Measurements from ENCODE around the gene TCN2.
A peak's percentile ranks its signal among the peaks of the same experiment; 100 is the strongest.
"Not testable (repeated sequence)": the region's sequence is repeated elsewhere in the genome, so short reads cannot be mapped to it uniquely, and the experiment has no call there.

Gene TCN2

DNA sequence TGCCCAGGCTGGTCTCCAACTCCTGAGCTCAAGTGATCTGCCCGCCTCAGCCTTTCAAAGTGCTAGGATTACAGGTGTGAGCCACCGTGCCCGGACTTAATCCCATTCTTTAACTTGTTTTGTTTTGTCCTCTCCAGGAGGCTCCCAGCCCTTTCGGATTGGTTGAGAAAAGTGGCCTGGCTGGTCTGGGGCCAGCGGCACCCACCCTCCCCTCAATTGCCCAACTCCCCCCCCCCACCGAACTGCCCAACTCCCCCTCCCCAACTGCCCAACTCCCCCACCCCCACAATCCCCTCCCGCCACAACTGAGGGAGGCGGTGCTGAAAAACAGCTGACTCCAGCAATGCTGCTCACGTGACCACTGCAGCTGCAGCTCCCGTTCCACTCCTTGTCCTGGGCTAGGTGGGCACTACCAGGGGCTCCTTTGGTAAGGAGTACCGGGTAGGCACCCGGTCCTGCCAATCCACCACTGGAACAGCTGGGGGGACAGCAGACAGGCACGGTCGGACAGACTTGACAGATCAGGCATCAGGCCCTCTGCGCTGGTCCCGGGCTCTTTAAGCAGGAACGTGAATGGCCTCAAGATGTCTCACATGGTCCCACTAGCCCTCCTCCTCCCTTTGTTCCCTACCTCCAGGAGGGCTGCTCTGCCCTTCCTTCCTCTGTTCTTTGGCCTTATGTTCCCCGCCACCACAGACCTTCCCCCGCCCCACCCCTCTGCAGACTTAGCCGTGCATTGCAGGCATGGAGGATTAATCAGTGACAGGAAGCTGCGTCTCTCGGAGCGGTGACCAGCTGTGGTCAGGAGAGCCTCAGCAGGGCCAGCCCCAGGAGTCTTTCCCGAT lies at the start of gene TCN2:
TCN2 (plus strand) TSS at position 720 of the 845 bp plus-strand sequence. CDS start 158 bp downstream, outside the sequence.
- peak; percentile 51 for DNase-seq

DNA sequence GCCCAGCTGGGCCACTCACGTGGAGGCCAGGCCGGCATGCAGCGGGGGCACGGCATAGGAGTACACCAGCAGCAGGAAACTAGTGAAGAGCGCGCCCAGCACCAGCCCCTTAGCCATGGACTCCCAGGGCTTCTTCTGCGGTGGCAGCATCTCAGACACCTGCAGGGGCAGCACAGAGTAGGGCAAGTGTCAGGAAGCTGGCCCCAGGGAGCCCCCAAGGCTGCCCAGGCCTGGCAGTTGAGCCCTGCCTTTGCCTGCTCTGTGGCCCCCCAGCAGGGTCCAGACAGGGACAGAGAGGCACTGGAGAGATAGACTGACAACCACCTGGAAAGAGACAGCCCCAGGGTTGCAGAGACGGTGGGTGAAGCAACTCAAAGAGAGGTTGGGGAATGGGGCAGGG lies 49.7 kb upstream of the TCN2 start:
- no peak for DNase-seq

DNA sequence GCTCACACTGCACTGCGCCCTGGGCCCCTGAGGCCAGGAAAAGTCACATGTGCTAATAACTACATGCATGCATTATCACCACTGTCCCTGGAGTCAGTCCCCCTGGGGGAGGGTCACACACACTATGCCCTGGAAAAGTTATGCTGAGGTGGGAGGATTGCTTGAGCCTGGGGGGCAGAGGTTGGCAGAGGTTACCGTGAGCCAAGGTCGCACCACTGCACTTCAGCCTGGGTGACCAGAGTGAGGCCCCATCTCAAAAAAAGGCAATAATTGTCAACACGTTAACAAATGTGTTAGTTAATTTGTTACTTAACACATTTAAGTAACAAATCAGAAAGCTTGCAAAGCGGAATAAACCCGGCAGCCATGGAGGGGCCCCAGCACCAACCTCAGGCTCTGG lies 47.1 kb upstream of the TCN2 start:
- DNase-seq, result no peak

DNA sequence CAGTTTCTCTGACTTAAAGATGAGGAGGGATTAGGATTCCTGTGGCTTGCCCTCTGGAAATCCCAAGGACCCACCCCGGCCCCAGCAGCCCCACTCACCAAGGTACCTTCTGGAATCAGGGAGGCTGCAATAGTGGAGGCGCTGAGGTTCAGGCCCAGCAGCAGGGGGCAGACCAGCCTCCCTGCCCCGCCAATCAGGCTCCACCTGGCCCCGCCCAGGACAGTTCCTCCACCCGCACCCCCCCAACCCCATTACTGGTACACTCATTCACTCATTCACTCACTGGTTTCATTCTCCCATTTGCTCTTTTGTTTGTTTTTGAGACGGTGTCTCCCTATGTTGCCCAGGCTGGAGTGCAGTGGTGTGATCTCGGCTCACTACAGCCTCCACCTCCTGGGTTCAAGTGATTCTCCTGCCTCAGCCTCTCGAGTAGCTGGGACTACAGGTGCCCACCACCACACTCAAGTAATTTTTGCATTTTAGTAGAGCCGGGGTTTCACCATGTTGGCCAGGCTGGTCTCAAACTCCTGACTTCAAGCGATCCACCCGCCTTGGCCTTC lies 46.3 kb upstream of the TCN2 start:
- DNase-seq, result not testable (repeated sequence)

DNA sequence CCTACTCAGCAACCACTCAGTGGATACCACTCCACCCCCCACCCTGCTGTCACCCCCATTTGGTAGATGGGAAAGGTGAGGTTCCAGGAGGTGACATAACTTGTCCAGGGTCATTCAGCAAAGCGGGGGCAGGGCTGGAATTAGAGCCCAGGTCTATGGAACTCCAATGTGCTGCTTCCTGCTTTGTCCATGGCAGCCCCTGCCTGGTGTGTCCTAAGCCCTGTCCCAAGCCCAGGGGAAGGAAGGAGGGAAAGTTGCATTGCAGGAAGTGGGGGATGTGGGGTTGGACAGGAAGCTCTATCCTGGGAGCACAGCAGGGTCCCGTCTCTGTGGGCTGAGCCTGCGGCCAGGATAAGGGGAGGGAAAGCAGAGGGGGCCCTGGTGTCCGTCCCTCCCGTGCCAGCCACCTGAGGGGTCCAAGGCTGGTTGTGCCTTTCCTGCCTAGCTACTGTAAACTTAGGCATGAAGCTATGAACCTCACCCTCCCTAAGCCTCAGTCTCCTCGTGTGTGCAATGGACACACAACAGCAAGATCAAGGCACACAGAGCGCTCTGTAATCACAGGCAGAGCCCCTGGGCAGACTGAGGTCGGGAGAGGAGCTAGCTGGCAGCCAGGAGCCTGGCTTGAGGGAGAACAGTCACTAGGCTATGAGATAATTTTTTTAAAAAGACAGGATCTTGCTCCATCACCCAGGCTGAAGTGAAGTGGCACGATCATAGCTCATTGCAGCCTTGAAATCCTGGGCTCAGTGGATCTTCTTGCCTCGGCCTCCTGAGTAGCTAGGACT lies 45.4 kb upstream of the TCN2 start:
- DNase-seq, result no peak

DNA sequence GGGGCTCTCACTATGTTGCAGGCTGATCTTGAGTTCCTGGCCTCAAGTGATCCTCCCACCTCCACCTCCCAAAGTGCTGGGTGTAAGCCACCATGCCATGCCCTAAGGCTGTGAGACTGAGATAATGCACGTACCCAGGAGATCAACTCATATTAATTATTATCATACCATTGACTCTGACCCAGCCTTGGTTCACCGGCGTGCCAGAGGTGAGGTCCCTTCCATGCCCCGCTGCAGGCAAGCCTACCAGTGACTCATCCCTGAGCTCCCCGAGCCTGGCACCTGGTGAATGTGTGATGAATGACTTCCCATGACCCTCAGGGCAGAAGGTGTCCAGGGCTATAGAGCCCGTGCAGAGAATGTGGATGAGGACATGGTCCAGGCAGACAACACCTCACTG lies 44.6 kb upstream of the TCN2 start:
- no peak for DNase-seq

DNA sequence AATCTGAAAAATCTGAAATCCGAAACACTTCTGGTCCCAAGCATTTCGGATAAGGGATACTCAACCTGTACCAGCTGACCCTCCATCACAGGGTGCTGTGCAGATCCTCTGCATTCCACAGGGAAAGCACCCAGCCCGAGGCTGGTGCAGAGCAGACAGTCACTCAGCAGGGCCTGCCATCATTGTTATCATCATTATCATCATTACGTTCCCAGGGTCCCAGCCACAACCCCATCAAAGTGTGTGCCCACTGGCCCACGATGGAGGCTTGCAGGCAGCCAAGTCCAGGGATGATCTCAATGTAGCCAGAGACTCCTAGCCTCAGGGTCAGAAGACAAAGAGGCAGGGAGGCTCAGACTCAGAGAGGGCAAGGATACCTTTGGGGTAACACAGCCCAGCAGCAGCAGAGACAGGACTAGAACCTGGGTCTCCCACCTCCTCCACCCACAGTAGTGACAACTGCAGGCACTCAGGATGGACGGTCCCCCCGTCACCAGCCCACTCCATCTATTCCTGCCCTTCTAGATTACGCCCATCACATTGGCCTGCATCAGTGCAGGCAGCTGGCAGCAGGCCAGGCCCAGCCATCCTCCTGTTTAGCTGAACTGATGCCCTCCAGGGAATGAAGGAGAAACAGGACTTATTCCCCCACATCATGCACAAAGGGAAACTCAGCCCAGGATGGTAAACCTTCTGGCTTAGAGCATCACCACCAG lies 42.8 kb upstream of the TCN2 start:
- DNase-seq, result peak; percentile 17

DNA sequence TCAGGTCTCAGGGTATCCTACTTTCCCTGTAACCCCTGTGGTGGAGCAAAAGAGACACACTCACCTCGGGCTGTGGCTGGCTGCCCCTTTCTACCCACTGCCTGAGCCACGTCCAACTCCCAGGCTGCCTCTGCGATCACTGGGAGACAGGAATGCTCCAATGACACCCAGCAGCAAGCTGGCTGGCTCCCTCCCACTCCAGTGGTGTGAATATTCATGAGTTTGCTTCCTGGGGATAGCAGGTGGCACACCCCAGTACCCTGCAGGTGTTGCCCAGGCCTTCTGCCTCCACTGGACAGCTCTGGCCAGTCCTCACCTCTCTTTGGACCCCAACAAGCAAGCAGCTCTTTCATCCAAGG lies 42.2 kb upstream of the TCN2 start:
- DNase-seq, result no peak

DNA sequence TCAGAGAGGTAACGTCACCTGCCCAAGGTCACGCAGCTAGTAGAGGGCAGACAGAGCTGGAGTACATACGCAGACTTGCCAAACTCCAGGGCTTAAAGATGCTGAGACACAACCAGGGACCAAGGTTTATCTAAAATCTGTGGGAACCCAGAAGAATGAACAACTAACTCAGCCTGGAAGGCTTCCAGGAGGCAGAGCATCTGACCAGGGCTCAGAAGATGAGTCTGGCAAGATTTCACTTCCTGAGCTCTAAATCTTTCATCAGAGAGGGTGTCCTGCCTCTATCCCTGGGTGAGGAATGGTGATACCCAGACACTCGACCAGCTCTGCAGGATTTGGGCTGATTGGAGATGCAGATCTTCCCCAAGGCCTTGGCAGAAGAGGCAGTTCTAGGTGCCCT lies 41.6 kb upstream of the TCN2 start:
- no peak for DNase-seq

DNA sequence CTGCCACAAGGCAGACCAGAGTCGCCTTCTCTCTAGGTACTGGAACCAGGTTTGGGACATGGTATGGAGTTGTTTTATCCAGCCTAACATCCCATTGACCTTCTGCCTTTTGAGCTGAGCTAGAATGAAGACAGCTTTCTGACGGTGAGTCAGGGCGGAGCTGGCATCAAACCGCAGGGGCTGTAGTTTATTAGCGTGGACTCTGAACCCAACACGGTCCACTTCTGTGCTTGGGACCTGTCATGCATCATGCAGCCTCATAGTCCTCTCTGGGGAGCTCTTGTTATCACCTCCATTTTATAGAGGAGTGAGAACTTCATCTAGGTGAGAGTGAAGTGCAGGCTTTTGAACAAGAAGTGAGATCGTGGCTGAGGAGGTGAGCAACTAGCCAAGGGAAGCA lies 40.8 kb upstream of the TCN2 start:
- DNase-seq, result no peak

DNA sequence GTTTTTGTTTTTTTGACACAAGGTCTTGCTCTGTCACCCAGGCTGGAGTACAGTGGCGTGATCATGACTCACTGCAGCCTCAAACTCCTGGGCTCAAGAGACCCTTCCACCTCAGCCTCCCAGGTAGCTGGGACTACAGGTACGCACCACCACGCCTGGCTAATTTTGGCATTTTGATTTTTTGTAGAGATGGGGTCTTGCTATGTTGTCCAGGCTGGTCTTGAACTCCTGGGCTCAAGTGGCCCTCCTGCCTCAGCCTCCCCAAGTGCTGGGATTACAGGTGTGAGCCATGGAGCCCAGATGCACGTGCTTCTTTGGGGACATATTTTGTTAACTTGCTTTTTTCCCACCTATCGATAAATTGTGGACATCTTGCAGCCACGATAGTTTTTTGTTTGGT lies 39.7 kb upstream of the TCN2 start:
- not testable (repeated sequence) for DNase-seq

DNA sequence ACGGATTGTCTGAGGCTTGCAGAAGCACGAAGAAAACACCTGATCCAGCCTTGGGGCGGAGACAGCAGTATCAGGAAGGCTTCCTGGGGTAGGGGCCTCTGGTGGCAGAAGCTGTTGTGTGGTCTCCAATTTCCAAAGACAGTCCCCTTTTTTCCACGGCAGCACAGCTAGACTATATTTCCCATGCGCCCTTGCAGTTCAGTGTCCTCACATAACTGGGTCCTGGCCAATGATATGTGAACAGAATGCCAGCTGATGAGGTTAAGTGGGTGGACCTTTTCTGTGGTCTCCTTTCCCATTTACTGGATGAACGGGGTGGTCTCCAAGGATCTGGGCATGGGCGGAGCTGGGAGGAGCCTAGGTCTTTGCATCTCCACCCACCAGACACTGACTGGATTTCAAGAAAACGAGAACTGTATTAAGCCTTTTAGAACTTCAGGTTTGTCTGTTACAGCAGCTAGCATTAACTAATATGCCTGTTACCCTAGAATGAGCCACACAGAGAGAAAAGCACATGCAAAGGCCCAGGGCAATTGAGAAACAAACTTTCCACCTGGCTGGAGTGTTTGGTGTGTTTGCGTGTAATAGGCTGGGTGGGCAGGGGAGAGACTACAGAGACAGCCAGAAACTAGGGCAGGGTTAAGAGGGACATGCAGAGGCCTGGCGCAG lies 38.7 kb upstream of the TCN2 start:
- DNase-seq, result no peak

DNA sequence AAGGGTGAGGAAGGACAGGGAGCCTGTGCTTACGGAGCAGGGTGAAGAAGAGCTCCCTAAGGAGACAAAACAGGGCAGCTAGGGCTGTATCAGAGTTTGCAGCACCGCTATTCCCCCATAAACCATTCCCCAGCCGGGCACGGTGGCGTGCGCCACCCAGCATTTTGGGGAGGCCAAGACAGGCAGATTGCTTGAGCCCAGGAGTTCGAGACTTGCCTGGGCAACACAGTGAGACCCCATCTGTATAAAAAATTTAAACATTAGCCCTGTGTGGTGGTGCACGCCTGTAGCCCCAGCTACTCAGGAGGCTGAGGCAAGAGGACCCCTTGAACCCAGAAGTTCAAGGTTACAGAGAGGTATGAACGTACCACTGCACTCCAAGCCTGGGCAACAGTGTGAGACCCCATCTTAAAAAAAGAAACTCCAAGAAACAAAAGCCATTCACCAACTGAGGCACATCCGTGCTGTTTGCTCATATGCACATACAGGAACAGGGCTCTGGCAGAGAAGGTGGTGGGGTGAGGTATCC lies 37.2 kb upstream of the TCN2 start:
- DNase-seq, result no peak

DNA sequence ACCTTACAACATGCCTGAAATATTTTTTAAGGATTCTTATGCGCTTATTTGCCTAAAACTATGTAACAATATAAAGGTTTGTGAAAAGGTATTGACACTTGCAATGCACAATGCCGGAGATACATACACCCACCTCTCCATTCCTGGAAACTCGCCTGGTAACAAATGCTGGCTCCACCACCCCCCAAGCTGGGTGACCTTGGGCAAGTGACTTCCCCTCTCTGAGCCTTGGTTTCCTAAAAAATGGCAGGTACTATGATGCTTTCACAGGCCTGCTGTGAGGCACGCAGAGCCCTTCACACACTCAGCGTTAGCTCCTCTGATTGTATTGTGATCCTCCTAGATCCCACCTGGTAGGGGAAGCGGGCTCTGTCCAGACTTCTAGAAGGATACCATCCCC lies 34.8 kb upstream of the TCN2 start:
- DNase-seq, result no peak

DNA sequence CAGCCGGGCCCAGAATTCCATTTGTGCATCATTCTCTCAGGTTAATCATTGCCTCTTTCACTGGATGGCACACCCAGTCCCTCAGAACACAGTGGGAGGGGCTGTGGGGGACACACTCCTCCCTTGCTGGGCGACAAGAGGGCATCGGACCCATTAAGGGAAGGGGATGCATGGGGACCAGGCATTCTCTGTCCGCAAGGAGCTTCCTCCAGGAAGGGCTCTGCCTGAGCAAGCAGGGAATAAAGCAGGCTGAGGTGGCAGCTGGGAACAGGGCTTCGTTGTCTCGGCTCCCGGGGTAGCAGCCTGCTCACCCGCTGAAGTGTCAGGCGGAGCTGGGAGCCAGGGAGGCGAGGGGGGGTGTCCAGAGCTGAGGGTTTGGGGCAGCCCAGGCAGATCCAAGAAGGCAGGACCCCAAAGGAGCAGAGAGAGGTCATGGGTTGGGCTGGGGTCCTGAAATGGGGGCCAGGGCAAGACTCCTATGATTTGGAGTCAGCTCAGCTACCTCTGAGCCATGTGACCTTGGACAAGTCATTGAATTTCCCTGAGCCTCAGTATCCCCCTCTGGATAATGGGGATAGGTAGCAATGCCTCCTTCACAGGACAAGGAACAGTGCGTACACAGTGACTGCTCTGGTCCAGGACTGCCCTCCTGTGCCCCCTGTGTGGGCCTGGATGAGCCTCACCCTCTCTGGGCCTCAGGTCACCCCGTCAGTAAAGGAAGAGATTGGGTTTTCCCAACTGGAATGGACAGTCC lies 34.0 kb upstream of the TCN2 start:
- peak; percentile 22 for DNase-seq

DNA sequence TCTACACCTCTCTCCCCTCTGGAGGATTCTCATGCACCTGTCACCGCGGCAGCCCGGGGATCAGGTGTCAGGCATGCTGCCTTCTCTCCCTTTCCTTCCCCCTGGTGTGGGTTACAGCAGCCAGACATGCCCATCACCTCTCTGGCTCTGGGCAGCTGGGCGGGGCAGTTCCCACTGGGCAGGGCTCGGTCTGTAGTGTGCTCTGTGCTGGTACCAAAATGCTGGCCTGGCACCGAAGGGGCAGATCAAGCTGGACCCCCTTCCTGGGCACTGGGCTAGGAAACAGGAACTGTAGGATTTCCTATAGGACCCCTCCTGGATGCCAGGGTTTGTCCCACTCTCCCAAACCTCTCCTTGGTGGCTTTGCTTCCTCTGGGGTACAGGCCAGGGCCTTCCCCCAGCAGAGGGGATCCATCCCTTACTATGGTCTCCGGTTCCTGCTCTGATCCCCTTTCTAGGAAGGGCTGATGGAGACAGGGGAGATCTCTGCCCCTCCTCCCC lies 33.3 kb upstream of the TCN2 start:
- peak; percentile 63 for DNase-seq

DNA sequence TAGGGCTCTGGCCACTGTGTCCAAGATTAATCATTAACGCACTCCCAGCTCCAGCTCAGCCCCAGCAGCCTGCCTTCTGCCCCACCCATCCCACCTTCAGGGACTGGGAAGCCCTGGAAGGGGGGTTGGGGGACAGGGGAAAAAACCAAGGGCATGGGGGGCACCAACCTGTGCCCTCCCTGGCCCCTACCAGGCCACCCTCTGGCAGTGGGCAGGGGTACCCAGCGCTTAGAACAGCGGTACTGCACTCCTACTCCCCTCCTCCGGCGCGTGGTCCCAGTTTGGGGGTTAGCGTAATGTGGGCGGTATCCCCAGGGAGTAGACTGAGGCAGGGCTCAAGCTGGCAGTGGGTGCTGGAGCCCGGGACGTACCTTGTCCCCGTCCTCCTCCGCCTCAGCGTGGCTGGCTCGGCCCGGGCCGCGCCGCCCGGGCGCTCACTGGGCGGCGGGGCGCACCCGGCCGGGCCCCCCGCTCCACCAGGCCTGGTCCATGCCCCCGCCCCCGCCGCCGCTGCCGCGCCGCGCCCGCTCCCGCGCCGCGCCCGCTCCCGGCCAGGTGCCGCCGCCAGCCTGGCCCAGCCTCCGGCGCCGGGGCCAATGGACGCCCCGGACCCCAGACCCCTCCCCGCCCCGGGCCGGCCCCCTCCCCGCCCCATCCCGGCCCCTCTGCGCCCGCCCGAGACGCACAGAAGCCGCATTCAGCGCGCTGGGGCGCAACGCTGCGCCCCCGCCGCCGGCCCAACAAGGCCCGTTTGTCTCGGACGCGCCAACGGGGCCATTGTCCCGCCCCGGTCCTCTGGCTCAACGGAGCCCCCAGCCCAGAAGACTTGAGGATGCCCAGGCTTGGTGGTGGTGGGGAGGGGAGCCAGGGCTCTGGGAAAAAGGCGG lies 32.6 kb upstream of the TCN2 start, which contains the start of gene GAL3ST1:
GAL3ST1 (minus strand) TSS at position 571 of the 887 bp plus-strand sequence. CDS start 17,273 bp downstream, outside the sequence.
- DNase-seq, result peak; percentile 37

DNA sequence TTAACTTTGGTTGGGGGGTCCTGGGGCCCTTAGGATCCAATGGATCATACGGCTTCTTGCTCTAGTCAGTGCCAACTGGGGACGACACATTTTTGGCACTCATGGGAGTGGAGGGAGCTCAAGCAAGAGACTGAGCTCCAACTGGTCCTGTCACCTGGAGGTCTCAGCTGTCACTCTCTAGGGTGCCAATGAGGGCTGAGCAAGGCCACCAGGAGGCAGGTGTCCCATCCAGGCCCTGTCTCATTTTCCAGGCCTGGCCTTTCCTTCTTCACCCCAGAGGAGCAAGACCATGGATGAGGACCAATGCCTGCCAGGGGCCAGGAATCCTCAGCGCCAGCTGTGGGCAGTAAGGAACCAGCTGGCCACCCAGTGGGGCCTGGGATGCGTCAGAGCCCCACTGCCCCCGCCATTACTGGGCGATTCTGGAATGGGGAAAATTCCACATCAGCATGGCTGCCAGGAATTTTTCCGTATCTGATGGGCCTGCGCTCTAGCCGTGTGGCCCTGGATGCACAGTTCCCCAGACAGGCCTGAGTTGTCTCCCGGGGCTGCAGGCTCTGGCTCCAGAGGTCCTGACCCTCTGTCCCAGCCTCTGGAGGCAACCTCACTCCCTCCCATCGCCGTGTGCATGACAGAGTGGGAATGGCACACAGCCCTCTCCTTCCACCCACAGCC lies 31.8 kb upstream of the TCN2 start:
- no peak for DNase-seq

DNA sequence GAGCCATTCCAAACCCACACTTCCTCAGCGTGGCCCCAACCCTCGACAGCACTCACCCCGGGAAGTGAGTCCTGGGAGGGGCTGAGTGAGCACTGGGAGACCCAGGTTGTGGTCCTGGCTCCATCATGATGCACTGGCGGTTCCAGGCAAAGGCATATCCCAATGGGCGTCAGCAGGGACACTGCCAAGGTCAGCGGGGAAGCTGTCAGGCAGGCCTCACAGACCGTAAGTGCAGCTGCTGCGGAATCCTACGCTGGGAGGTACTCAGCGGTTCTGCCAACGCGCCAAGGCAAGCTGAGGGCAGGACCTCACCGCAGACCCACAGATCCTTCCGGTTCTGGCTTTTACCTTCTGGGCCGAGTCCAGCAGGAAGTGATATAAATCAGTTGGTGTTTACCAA lies 31.1 kb upstream of the TCN2 start:
- DNase-seq, result no peak

DNA sequence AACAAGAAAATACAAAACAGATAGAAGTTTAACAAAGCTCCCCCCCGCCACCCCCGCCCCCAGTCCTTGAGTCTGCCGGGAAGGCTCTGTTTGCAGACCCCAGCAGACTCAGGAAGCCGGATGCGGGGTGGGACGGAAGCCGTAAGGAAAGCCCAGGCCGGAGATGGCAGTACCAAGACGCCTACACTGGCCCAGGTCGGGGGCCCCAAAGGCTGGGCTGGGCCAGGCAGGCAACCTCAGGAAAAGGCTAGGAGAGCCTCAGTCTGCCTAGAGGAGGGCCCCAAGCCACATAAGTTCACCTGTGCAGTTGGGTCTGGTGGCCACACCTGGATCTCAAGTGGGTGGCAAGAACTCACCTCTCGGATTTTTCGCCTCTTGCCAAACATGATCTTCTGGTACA lies 28.5 kb upstream of the TCN2 start:
- DNase-seq, result no peak
